GM18861 (cell line): ENCODE results near the gene PEX14.

Experiments
- ATAC-seq: cut with Tn5 transposase; IDR thresholded peaks from one replicate; pipeline ENCODE4 v1.9.1; 2021; ENCODE audit not compliant: unreplicated experiment

PEX14 gene

DNA sequence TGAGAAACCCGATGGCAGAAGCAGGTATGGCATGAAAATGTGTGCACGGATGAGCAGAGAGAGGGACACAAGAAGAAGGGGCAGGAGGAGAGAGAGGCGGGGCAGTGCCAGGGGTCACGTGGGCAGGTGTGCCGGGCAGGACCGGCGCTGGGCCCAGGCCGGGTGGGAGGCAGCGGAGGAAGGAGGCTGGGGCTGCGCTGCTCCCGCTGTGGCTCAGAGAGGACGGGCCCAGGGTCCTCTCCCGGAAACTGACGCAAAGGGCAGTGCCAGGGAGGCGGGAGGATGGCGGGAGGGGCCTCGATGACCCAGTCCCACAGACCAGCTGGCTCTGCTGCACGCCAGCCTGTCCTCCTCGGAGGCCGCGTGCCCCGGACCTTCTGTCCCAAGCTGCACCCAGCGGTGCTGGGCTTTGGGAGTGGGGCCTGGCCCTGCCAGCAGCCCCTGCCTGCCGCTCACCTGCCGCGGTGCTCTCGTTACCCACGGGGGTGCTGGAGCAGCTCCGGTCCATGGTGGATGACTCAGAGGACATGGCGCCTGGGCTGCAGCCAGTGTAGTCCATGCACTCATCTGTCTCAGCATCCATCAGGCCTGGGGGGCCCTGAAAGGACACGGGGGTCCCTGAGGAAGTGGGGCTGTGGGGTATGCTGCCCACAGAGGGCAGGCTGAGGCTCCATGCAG, 167.8 kb downstream of the PEX14 start:
- ATAC-seq = no peak

DNA sequence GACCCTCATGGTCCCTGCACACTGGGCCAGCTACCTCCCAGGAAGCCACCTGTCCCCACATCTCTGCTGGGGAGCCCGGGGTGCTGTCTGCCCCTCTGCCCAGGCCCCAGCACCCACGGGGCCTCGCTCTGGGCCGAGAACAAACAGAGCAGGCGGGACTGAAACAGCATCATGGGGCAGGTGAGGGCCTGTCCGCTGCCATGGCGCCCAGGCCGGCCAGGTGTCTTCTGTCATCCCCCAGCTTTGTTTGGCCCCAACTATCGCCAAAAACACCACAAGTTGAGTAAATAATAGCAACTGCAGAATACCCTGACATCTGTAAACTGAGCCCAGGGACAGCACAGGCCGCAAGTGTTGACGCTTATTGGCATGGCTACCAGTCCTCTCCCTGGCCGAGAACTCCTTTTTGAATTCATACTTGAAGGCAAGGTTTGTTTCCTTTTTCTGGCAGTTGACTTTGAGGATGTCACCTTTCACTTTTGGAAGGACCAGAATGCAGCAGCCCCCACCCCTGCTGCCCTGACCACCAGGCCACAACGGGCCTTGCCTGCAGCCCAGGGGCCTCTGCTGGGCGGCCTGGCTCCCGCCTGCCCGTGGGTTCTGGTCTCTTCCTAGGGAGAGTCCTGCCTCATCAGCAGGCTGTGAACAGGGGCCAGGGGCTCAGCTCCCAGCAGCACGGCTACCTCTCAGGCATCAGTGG, 169.0 kb downstream of the PEX14 start:
- no peak for ATAC-seq

DNA sequence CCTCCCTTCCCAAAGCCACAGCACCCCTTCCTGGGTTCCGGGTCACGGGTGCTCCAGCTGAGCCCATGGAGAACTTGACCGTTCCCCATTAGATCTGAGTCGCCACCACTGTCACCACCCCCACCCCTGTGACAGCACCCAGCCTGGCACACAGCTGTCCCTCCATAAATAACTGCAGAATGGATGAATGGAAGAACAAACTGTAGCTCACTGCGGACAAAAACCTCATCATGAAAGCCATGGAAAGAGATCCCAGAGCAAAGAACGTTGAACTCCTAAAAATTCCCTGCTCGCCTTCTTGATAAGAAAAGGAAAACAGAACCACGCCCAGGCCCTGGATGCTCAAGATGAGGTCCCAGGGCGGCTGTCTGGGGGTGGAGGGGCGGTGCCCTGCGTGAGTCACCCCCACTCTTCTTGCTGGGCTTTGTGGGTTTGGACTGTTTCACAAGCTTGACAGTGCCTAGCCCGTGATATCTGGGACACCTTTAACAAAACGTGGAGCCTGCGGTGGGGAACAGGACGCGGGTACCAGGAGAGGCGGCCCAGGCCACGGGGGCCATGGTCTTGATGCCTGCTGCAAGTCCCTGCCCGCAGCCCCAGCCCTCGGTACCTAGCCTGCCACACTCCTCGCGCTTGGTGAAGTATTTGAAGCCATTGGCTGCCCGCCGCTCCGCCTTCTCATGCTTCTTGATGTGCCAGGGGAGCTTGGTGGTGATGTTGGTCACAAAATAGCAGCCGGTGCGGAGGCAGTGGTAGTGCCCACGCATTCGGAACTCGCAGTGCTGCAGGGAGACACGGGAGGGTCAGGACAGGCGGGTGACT, 169.8 kb downstream of the PEX14 start:
- ATAC-seq = no peak

DNA sequence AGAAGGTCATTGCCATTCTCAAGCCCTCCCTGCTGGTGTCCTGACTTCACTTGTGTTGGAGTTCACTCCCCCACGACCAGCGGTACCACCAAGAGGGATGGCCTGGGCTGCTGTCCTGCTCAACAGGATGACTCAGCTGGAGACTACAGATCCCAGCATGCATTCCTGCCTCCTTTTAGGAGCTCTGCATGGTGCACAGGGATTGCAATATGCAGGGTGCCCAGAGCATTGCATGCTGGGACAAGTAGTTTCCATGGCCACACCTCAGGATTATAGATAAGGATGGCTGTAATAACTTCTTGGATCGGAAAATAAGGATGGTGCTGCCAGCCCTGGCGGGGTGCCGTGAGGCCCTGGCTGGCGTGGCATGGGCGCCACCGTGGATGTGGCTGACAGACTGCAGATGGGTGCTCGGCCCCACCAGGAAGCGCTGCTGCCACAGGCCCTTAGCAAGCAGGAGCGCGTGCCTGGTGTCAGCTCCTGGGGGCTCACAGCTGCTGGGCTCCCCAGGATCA, 171.7 kb downstream of the PEX14 start:
- ATAC-seq = no peak

DNA sequence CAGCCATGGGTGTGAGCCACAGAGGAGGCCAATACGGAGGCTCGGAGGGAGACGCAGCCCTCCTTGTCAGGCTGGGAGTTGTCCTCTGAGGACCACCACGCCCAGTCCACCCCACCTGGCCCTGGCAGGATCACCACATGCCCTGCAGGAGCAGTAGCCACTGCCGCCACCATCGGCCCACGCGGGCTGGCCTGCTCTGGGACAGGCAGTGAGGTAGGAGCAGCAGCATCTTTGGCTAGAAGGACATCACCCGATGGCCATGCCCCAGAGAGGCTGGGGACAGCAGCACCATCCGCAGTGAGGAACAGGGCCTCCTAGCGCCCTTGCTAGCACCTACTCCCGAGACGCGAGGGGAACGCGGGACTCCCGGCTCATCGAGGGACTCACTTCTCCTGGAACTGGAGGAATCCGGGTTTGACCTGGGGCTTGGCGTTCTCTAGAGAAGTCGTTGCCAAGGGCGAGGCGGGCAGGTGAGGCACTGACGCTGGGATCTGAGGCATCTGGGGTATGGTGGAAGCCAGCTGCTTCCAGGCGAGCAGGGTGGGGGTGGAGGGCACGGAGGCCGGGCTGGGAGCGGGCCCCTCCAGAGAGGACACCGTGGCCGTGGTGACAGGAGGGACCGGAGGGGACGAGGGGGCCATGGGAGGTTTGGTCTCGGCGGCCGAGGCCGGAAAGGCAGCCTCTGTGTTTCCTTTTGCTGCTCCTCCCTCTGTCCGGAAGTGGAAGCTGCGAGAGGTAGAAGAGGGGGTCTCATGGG, 172.8 kb downstream of the PEX14 start:
- no peak for ATAC-seq

DNA sequence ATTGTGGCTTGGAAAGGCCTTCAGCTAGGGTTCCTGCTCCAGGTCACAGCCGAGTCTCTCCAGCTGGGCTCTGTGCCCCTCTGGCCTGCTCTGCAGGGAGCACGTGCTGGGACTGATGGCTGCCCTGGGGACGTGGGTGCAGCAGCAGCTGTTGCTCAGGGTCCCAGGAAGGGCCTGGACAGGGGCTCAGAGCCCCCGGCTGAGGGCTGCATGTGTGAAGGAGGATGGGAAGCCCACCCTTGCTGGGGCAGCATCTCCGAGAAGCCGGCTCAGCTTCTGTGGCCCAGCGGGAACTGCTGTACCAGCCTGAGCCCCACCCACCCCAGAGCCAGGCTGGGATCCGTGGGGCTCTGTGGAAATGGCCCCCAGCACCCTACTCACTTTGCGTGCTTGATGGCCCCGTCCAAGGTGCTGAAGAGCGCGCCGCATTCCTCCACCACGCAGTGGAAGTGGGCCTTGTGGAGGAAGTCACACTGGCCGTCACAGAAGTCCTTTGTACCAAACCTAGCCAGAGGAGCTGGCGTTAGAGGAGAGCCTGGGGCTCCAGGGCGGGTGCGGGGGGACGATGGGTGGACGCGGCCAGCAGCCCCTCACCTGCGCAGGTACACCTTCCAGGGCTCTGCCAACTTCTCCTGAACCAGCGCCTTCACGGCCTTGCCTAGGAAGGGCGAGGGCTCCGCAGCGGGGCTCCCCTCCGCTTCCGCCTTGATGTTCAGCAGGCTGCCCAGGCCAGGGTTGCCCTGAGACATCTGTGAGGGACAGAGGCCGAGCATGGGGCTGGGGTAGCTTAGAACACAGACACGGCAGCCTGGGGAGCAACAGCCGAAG, 174.2 kb downstream of the PEX14 start:
- ATAC-seq = no peak

DNA sequence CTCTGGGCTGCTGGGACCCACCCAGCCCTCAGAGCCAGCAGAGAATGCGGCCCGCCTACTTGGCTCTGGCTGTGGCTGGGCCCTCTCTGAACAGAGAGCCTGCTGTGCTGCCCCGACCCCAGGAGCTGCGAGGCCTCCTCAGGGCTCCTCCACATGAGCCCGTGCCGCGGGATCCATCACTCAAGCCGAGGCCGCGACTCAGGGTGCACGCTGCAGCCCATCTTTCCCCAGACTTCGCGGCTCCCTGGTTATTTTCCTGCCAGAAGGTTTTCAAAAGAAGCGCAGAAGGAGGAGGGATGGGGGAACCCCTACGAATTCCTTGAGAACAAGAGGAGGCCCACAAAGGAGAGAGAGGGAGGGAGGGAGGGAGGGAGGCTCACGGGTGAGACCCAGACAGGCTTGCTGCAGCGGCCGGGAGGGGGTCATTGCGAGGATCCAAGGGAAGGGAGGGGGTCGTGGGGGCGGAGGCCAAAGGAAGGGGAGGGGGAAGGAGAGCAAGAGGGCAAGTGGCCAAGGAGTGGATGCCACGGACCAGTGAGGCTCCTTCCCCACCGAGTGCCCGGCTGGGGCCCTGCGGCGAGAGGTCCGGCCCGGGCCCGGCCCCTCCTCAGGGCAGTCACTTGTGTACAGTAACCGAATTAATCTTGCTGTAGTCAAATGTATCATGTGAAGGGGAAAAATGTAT, 174.9 kb downstream of the PEX14 start:
- ATAC-seq = no peak

DNA sequence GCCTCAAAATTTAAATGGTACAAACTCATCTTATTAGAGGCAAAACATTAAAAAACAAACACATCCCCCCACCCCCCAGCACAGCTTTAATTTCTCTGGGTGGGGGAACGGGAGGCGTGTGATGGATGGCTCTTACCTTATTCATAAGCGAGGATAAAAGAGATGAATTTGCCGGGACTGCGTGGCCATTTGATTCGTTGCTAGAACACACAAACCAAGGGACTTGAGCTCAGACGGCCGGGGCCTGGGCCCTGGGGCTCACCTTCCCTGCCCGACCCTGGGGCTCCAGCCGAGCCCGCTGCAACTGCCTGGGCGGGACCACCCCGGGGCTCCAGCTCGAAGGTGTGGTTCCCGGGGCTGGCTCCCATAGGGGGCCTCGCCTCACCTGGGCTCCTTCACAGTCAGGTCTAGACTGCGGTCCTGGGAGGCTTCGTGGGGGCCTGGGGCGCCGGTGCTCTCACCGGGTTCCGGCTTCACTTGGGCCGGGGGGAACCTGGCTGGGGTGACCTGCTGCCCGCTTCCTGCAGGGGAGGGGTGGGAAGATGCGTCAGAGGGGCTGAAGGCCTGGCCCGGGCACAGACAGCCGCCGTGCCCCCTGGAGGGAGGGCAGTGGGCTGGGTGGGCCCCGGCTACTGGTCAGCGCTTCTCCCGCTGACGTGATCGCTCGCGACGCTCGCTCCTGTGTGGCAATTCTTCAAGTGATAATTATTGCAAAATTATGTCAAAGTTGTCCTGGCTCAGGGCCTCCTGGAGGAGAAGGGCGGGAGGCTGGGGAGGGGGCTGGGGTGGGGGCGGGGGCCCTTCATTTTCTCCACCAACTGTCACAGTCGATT, 176.0 kb downstream of the PEX14 start:
- no peak for ATAC-seq

DNA sequence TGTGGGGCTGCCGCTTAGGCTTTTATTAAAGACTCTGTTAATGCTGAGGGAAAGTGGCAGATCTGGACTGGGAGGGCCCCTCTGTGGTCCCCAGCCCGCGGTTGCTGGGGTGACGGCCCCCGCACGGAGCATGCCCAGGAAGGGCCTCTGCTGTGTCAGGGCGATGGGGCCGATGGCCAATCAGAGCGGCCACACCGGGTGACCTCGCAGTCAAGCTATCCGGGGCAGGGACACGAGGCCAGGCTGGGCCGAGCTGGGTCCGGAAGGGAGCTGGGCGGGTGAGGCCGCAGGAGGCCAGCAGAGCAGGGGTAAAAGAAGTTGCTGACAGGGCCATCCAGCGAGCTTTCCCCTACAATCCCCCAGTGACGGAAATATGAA, 176.6 kb downstream of the PEX14 start:
- no peak for ATAC-seq

DNA sequence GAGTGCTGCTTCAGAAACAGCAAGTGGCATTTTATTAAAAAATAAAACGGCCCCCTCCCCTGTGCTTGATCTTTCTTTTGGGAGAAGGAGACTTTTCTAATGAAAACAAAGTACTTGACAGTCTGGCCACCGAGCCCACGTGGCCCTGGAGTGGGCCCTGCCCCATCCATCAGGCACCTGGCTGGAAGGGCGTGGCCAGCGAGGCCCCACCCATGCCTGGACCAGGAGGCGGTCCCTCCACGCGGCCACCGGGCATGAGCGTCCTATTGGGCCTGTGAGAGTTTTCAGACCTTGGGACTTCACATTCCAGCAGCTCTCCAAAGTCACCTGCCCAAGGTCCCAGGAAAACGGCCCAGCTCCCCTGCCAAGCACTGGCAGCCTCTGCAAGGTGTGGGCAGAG, 177.0 kb downstream of the PEX14 start:
- no peak for ATAC-seq

DNA sequence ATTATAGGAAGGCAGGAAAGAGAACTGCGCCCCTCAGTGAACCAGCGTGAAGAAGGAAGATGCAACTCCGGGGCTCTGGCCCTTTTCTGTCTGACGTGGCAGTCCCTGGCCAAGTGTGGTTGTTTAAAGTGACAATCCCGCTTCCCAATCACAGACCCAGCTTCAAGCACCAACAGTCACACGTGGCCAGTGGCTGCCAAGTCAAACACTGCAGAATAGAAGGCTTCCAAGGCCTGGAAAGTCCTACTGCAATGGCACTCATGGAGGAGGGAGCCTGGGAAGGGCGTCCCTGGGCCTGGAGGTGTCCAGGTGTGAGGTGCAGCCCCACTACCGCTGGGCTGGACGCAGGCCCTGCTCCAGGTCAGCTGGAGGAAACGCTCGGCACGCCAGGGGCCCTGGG, 177.9 kb downstream of the PEX14 start:
- ATAC-seq = no peak

DNA sequence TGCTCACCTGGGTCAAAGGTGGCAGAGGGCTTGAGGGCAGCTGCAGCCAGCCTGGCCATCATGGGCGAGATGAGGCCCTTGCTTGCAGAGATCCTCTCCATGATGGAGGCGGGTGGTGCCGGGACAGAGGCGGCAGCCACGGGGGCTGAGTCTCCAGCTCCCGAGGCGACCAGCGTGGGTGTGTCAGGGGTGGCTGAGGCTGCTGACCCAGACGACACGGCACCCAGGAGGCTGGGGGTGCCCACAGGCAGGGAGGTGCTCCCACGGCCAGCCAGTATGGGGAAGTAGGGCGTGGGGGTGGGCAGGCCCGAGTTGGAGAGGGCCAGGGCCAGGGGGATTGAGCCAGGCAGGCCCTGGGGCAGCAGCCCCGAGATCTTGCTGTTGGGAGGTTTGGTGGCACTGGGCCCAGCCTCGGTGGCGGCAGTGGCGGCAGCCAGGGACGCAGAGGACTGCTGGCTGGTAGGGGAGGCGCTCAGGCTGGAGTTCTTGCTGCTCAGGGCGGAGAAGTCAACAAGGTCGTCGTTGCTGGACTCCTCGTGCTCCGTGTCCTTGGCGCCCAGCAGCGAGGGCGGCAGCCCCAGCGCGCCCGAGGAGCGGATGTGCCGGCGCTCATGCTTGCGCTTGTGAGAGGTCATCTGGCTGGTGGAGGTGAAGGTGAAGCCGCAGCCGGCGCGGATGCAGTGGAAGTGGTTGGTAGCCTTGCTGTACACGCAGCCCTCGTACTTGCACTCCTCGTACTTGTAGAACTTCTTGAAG, 178.8 kb downstream of the PEX14 start:
- ATAC-seq = no peak

DNA sequence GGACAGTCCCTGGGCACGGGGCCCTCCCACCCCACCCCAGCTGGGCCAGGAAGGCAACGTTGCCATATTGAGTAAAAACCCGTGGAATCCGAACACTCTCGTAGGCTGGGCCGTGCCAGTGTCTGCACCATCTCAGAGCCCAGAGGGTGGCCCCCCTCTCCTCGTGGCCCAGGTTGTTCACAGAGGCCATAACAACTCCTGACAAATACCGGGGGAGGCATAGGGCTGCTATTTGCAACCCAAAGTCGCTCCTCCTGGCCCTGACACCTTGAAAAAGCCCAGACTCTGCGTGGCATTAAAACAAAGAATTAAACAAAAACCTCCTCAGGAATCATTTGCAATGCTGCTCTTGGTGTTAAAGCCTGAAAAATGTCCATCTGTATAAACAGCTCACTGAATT, 180.3 kb downstream of the PEX14 start:
- no peak for ATAC-seq

DNA sequence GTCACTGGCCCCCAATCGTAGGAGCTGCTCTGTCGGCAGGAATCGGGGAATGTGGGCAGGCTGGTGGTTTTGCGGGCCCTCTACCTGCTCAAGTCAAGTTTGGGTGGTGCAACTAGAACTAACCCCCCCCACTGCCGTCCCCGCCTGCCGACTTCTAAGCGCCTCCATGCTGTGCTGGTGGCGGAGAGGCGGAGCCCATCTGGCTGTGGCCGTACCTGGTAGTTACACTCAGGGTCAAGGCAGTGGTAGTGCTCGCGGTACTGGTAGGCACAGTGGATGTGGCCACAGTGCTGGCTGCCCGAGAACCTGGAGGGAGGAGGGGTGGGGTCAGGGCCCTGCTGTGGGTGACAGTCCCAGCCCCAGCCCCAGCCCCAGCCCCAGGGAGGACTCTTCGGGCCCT, 181.7 kb downstream of the PEX14 start:
- ATAC-seq = no peak

DNA sequence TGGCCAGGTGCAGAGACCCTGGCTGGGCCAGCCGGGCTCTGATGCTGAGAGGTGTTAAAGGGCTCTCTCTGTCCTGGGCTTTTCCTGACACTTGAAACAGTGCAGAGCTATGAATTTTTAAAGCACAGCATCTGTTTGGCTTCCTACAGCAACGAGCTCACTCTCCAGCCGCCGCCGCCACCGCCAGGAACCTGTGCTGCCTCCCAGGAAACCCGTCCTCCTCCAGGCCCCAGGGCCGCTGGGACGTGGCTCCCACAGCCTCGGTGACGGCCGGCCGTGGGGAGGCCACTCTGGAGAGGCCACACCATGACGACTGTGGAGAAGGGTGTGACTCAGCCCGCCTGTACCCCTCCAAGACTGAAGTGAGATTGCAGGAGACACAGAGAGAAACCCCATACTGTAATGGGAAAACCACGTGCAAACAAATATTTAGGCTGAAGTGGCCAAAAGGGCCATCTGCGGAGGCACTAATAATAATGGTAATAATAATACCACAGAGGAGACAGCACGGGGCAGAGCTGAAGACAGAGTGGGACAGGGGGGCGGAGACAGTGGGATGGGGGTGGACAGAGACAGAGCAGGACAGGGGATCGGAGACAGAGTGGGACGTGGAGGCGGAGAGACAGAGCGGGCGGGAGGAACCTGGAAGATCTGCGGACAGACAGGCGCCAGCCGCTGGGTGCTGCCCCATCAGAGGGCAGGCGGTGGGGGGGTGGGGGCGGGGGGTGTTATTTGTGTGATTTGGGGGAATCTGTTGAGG, 182.5 kb downstream of the PEX14 start:
- ATAC-seq = no peak

DNA sequence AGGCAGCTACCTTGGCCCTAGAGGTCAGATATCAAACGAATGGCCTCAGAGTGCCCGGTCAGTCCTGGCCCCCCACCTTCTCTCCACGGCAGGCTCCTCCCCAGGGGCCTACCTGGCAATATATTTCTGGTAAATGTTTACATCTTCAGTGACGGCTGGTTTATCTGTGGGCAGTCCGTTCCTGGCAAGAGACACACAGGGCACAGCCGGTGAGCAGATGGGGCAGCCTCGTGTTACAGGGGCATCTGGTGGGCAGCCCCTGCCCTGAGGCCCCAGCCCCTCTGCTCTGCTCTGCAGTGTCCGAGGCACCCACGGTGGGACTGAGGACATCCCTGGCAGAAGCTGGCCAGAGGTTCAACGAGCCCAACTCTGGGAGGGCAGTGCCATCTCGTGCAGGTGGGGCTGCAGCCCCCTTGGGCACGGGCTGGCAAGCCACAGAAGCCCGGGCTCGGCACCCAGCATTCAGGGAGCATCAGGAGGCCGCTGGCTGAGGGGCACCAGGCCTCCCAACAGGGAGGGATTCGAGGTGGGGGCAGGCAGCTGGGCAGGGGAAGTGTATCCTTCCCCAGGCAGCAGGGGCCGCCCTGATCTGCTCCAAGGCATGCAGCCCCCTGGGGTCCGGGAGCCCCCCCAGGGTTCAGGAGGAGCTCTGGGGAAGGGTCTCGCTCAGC, 183.8 kb downstream of the PEX14 start:
- no peak for ATAC-seq

DNA sequence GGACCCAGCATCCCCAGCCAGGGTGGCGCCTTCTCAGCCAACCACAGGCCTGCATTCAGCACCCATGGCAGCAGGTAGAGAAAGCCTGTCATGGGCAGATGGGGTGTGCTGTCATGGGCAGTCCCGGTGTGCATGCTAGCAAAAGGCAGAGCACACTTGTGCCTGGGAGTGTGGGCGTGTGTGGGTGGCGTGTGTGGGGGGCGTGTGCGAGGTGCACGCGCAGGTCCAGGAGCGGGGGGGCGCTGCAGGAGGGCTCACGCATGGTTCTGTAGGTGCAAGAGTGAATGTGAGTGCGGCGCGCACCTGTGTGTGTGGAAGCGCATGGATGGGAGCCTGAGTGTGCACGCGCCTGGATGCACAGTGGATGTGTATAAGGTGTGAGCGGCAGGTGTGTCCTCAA, 184.5 kb downstream of the PEX14 start:
- no peak for ATAC-seq
